ENCODE data around the gene JARID2.

- TF ChIP-seq CTCF (optimal IDR thresholded peaks at IDR 0.05 in 1 of 3, IDR thresholded peaks at IDR 0.05 in 1 of 3, conservative IDR thresholded peaks at IDR 0.05 in 1 of 3; ENCODE audit: extremely low read depth in 1 of 3, insufficient read depth in 2 of 3, low read length in 3 of 3) (no peak), EZH2 (IDR thresholded peaks at IDR 0.05; ENCODE audit: low read length) (no peak)
These were observed 19.3 kb downstream of the JARID2 start for GRCh38 chr6:15264902-15265761.

Data from keratinocyte (primary cell).